ENCODE results near the gene TPRG1.

DNA sequence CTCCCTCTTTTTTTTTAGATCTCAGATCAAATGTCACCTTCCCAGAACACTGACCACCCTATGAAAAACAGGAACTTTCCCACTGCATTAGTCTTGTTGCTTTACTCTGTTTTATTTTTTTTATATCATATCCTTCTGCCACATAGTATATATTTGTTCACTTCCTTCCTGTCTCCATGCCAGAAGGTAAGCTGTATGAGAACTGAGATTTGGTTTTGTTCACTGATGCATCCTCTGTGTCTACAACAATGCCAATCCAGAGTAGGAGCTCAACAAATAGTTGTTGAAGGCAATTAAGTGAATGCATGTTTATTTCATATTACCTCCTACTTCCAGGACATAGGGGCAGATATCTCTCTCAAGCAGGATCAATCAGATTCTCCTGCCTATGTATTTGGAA lies 114.4 kb downstream of the TPRG1 start:
- TF ChIP-seq, protein P1, sequence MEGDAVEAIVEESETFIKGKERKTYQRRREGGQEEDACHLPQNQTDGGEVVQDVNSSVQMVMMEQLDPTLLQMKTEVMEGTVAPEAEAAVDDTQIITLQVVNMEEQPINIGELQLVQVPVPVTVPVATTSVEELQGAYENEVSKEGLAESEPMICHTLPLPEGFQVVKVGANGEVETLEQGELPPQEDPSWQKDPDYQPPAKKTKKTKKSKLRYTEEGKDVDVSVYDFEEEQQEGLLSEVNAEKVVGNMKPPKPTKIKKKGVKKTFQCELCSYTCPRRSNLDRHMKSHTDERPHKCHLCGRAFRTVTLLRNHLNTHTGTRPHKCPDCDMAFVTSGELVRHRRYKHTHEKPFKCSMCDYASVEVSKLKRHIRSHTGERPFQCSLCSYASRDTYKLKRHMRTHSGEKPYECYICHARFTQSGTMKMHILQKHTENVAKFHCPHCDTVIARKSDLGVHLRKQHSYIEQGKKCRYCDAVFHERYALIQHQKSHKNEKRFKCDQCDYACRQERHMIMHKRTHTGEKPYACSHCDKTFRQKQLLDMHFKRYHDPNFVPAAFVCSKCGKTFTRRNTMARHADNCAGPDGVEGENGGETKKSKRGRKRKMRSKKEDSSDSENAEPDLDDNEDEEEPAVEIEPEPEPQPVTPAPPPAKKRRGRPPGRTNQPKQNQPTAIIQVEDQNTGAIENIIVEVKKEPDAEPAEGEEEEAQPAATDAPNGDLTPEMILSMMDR (IDR thresholded peaks at IDR 0.05; ENCODE audit: low read depth, low read length, missing input control), result no peak
- TF ChIP-seq ATF3 (IDR thresholded peaks at IDR 0.05), result no peak

Data from liver (tissue), 3 donors.